HG02610 (cell line): Measurements from ENCODE around the gene FBXW5.

ENCODE experiments used
- ATAC-seq: cut with Tn5 transposase; IDR thresholded peaks from one replicate; pipeline ENCODE4 v1.9.1; 2021; ENCODE audit warnings: mild to moderate bottlenecking, moderate library complexity; ENCODE audit not compliant: unreplicated experiment

FBXW5 gene

GRCh38 chr9:136936645-136937170 lies 7.8 kb downstream of the FBXW5 start:
- no peak for ATAC-seq

- ATAC-seq: no peak
Measured at GRCh38 chr9:136935651-136936050, 8.9 kb downstream of the FBXW5 start.

GRCh38 chr9:136934277-136934676 lies 10.3 kb downstream of the FBXW5 start:
- no peak for ATAC-seq

GRCh38 chr9:136931611-136932130 lies 12.9 kb downstream of the FBXW5 start:
- no peak for ATAC-seq

- ATAC-seq: no peak
Measured at GRCh38 chr9:136930014-136930413, 14.5 kb downstream of the FBXW5 start.

- no peak for ATAC-seq
Measured at GRCh38 chr9:136928591-136928990, 15.9 kb downstream of the FBXW5 start.

GRCh38 chr9:136927343-136928271 lies 16.9 kb downstream of the FBXW5 start:
- ATAC-seq: no peak

GRCh38 chr9:136926749-136927148 lies 17.8 kb downstream of the FBXW5 start:
- ATAC-seq: no peak

GRCh38 chr9:136926154-136926704 lies 18.3 kb downstream of the FBXW5 start:
- no peak for ATAC-seq

GRCh38 chr9:136925414-136926153 lies 19.0 kb downstream of the FBXW5 start:
- ATAC-seq: no peak

GRCh38 chr9:136923881-136924280 lies 20.7 kb downstream of the FBXW5 start:
- no peak for ATAC-seq

GRCh38 chr9:136922540-136922939 lies 22.0 kb downstream of the FBXW5 start:
- ATAC-seq: no peak

- ATAC-seq: no peak
Measured at GRCh38 chr9:136921718-136922117, 22.8 kb downstream of the FBXW5 start.

- ATAC-seq: no peak
Measured at GRCh38 chr9:136921307-136921706, 23.2 kb downstream of the FBXW5 start.

GRCh38 chr9:136920734-136921231 lies 23.8 kb downstream of the FBXW5 start:
- no peak for ATAC-seq

GRCh38 chr9:136920069-136920468 lies 24.5 kb downstream of the FBXW5 start:
- ATAC-seq: no peak

GRCh38 chr9:136917902-136918301 lies 26.6 kb downstream of the FBXW5 start:
- no peak for ATAC-seq

GRCh38 chr9:136916330-136917184 lies 28.0 kb downstream of the FBXW5 start:
- no peak for ATAC-seq

GRCh38 chr9:136915632-136916329 lies 28.8 kb downstream of the FBXW5 start:
- no peak for ATAC-seq
